GM23338 (cell line): ENCODE data around the gene COL25A1. TPM values are rescaled to one million over a fixed set of nuclear protein-coding genes. Genes with fewer than 3 reads are reported as not detected.

ENCODE experiments used
- ATAC-seq: fragments of 200-7000 bp; cut with Tn5 transposase; 3 replicates; pipeline ENCODE4 v1.9.1; 2020
- DNase-seq: peaks from one replicate; pipeline ENCODE4 v3.0.0-alpha.2; 2015; ENCODE audit warnings: low spot score
- H2AFZ ChIP-seq: fragments of 200-600 bp; sonication (generic); 2 replicates; pipeline ENCODE4 v1.8.0; 2016; ENCODE audit warnings: antibody characterized with exemption, mild to moderate bottlenecking, moderate library complexity
- H3F3A ChIP-seq: fragments of 200-600 bp; sonication (generic); replicated peaks from 2 replicates; pipeline ENCODE4 v1.8.0; 2017; ENCODE audit warnings: antibody characterized with exemption, mixed run types, low read depth
- H3K27ac ChIP-seq: fragments of 200-600 bp; sonication (generic); 2 replicates; pipeline ENCODE4 v1.6.1; 2016; ENCODE audit warnings: low read depth
- H3K27me3 ChIP-seq: fragments of 200-600 bp; sonication (generic); 2 replicates; pipeline ENCODE4 v1.8.0; 2016; ENCODE audit warnings: mild to moderate bottlenecking, mixed run types, moderate library complexity; ENCODE audit not compliant: insufficient read depth
- H3K36me3 ChIP-seq: fragments of 200-600 bp; sonication (generic); 2 replicates; pipeline ENCODE4 v1.8.0; 2016; ENCODE audit warnings: mild to moderate bottlenecking; ENCODE audit not compliant: insufficient read depth
- H3K4me1 ChIP-seq: fragments of 200-600 bp; sonication (generic); 2 replicates; pipeline ENCODE4 v1.8.0; 2016; ENCODE audit warnings: mild to moderate bottlenecking, moderate library complexity; ENCODE audit not compliant: insufficient read depth
- H3K4me2 ChIP-seq: fragments of 200-600 bp; sonication (generic); 2 replicates; pipeline ENCODE4 v1.7.1; 2017; ENCODE audit warnings: mixed run types
- H3K4me3 ChIP-seq: fragments of 200-600 bp; sonication (generic); 2 replicates; pipeline ENCODE4 v1.6.1; 2016; ENCODE audit warnings: mixed run types
- H3K79me2 ChIP-seq: fragments of 200-600 bp; sonication (generic); replicated peaks from 2 replicates; pipeline ENCODE4 v1.8.0; 2017; ENCODE audit warnings: mild to moderate bottlenecking; ENCODE audit not compliant: insufficient read depth
- H3K9me2 ChIP-seq: fragments of 200-600 bp; sonication (generic); 2 replicates; pipeline ENCODE4 v1.8.0; 2017; ENCODE audit not compliant: insufficient read depth
- H4K20me1 ChIP-seq: fragments of 200-600 bp; sonication (generic); replicated peaks from 2 replicates; pipeline ENCODE4 v1.8.0; 2017; ENCODE audit warnings: mild to moderate bottlenecking; ENCODE audit not compliant: insufficient read depth
- H3K27ac Mint-ChIP-seq: 2 replicates; pipeline ENCODE4 v1.8.0; 2020; ENCODE audit warnings: inconsistent platforms, mild to moderate bottlenecking, moderate library complexity, mixed read lengths
- H3K27me3 Mint-ChIP-seq: 3 replicates; pipeline ENCODE4 v1.8.0; 2022; ENCODE audit warnings: low read depth, mild to moderate bottlenecking, moderate library complexity, mixed read lengths, inconsistent platforms; ENCODE audit not compliant: insufficient read depth, poor library complexity
- H3K36me3 Mint-ChIP-seq: 3 replicates; pipeline ENCODE4 v1.8.0; 2021; ENCODE audit warnings: low read depth, mild to moderate bottlenecking, inconsistent platforms, moderate library complexity, mixed read lengths
- H3K4me1 Mint-ChIP-seq: 3 replicates; pipeline ENCODE4 v1.8.0; 2020; ENCODE audit warnings: mild to moderate bottlenecking, inconsistent platforms, mixed read lengths
- H3K4me3 Mint-ChIP-seq: 3 replicates; pipeline ENCODE4 v1.8.0; 2021; ENCODE audit warnings: moderate library complexity, mild to moderate bottlenecking, inconsistent platforms, mixed read lengths
- H3K9me3 Mint-ChIP-seq: 3 replicates; pipeline ENCODE4 v1.8.0; 2020; ENCODE audit warnings: moderate library complexity, mild to moderate bottlenecking, inconsistent platforms, mixed read lengths
- CREB1 ChIP-seq: fragments of 250-450 bp; sonication (Bioruptor Pico); IDR thresholded peaks from 2 replicates; pipeline ENCODE4 v1.5.0; 2020; ENCODE audit warnings: low read depth, mild to moderate bottlenecking, moderate library complexity
- EZH2 ChIP-seq: fragments of 200-600 bp; sonication (generic); IDR thresholded peaks from one replicate; pipeline ENCODE4 v1.8.0; 2017; ENCODE audit warnings: antibody characterized with exemption, mild to moderate bottlenecking, low read depth; ENCODE audit not compliant: unreplicated experiment
- EZH2phosphoT487 ChIP-seq: fragments of 200-600 bp; sonication (generic); IDR thresholded peaks from one replicate; pipeline ENCODE4 v1.8.1; 2018; ENCODE audit warnings: antibody characterized with exemption; ENCODE audit not compliant: unreplicated experiment
- JUNB ChIP-seq: IDR thresholded peaks from one replicate; pipeline ENCODE4 v1.6.1; 2016; ENCODE audit warnings: antibody characterized with exemption; ENCODE audit not compliant: unreplicated experiment
- NANOG ChIP-seq: IDR thresholded peaks from 2 replicates; pipeline ENCODE4 v1.6.1; 2016; ENCODE audit warnings: antibody characterized with exemption, borderline replicate concordance
- POLR2AphosphoS5 ChIP-seq: IDR thresholded peaks from 2 replicates; pipeline ENCODE4 v1.6.1; 2016; ENCODE audit warnings: antibody characterized with exemption, low read depth
- STAT1 ChIP-seq: IDR thresholded peaks from one replicate; pipeline ENCODE4 v1.6.1; 2016; ENCODE audit warnings: antibody characterized with exemption; ENCODE audit not compliant: unreplicated experiment
- ZNF114 ChIP-seq: fragments of 250-450 bp; sonication (Bioruptor Pico); IDR thresholded peaks from 2 replicates; pipeline ENCODE4 v1.5.0; 2020; ENCODE audit warnings: mild to moderate bottlenecking, moderate library complexity
- ZNF331 ChIP-seq: fragments of 250-450 bp; sonication (Bioruptor Pico); IDR thresholded peaks from 2 replicates; pipeline ENCODE4 v1.5.0; 2020; ENCODE audit warnings: low read depth, mild to moderate bottlenecking, moderate library complexity
- polyA plus RNA-seq: library from polyadenylated mRNA; unstranded; fragments of >200 nt; fragmentation: Nextera tagmentation; extraction: Ambion mirVana; gene quantifications from 2 replicates; pipeline ENCODE4 v1.2.1, GENCODE V29; 2016
- total RNA-seq: library from RNA; depleted of rRNA; stranded (reverse); fragments of >200 nt; shearing (Covaris generic); gene quantifications from 2 replicates; pipeline ENCODE4 v1.2.3, GENCODE V29; 2014
- TF ChIP-seq, protein P1 (sequence below), 2 experiments: fragments of 200-600 bp in 1 of 2; sonication (generic) in 1 of 2; conservative IDR thresholded peaks; 2 replicates each; pipeline versions ENCODE4 v1.5.1 to v1.6.1; 2016 to 2017; ENCODE audit warnings: antibody characterized with exemption in 2 of 2, low read depth in 2 of 2, mild to moderate bottlenecking in 2 of 2, moderate library complexity in 1 of 2
- TF ChIP-seq, protein P2 (sequence below): IDR thresholded peaks from 2 replicates; pipeline ENCODE4 v1.6.1; 2016; ENCODE audit warnings: antibody characterized with exemption
- TF ChIP-seq, protein P3 (sequence below): IDR thresholded peaks from one replicate; pipeline ENCODE4 v1.6.1; 2018; ENCODE audit warnings: antibody characterized with exemption; ENCODE audit not compliant: unreplicated experiment
- TF ChIP-seq, protein P4 (sequence below): fragments of 250-450 bp; sonication (Bioruptor Pico); IDR thresholded peaks from 2 replicates; pipeline ENCODE4 v1.5.0; 2020; ENCODE audit warnings: mild to moderate bottlenecking, moderate library complexity

COL25A1 gene
- total and polyA plus RNA-seq, 2 experiments from 2014 or later = 3.9 to 5.6 TPM

DNA sequence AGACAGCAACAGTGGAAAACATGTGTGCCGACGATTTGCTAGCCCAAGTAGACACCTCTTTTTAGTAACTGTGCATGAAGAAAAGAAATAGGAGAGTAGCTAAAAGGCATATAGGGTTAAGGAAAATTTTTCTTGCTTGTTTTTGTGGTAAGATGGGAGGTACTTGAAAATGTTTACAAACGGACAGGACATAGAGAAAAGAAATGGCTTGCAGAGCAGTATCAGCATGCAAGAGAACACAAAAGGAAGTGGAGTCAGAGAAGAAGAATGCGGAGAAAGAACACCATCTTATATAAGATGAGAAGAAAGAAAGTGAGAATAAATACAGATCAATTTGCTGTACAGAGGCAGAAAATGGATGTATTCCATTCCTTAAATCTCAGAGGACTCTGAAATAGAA, 275.9 kb downstream of the COL25A1 start:
- H3K27me3 Mint-ChIP-seq = peaks cover 4% of the 10 kb centered on the region

More for the DNA sequence above, 275.9 kb downstream of the COL25A1 start:
- H3K9me3 Mint-ChIP-seq = peaks cover 8% of the 10 kb centered on the region
- H3K4me3 Mint-ChIP-seq = no peak overlapping the region
- Histone ChIP-seq H3K27me3 (no peaks in the 10 kb centered on the region), H3K4me1 (no peaks in the 10 kb centered on the region), H2AFZ (no peak overlapping the region), H3K36me3 (peaks cover 5% of the 10 kb centered on the region; the same call in 1 of the 2 replicates), H3F3A (no peaks in the 10 kb centered on the region), H3K4me3 (no peak overlapping the region), H3K9me2 (0 out of 2 replicates have a peak, but pooled peaks cover 4% of the 10 kb centered on the region), H4K20me1 (no peaks in the 10 kb centered on the region), H3K27ac (0 out of 2 replicates have a peak overlapping the region, but pooled peaks have one; percentile 7), H3K79me2 (no peaks in the 10 kb centered on the region), H3K4me2 (no peak overlapping the region)
- DNase-seq (no peak), ATAC-seq (no peak)
- H3K36me3 Mint-ChIP-seq = peaks cover 7% of the 10 kb centered on the region
- H3K4me1 Mint-ChIP-seq = no peaks in the 10 kb centered on the region
- H3K27ac Mint-ChIP-seq = no peak overlapping the region
- TF ChIP-seq, protein P1, sequence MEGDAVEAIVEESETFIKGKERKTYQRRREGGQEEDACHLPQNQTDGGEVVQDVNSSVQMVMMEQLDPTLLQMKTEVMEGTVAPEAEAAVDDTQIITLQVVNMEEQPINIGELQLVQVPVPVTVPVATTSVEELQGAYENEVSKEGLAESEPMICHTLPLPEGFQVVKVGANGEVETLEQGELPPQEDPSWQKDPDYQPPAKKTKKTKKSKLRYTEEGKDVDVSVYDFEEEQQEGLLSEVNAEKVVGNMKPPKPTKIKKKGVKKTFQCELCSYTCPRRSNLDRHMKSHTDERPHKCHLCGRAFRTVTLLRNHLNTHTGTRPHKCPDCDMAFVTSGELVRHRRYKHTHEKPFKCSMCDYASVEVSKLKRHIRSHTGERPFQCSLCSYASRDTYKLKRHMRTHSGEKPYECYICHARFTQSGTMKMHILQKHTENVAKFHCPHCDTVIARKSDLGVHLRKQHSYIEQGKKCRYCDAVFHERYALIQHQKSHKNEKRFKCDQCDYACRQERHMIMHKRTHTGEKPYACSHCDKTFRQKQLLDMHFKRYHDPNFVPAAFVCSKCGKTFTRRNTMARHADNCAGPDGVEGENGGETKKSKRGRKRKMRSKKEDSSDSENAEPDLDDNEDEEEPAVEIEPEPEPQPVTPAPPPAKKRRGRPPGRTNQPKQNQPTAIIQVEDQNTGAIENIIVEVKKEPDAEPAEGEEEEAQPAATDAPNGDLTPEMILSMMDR (conservative IDR thresholded peaks at IDR 0.05; ENCODE audit: low read depth in 2 of 2) = no peak
- TF ChIP-seq CREB1 (CRISPR knock-in tag) = no peak
- TF ChIP-seq, protein P2, sequence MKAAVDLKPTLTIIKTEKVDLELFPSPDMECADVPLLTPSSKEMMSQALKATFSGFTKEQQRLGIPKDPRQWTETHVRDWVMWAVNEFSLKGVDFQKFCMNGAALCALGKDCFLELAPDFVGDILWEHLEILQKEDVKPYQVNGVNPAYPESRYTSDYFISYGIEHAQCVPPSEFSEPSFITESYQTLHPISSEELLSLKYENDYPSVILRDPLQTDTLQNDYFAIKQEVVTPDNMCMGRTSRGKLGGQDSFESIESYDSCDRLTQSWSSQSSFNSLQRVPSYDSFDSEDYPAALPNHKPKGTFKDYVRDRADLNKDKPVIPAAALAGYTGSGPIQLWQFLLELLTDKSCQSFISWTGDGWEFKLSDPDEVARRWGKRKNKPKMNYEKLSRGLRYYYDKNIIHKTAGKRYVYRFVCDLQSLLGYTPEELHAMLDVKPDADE = no peak
- no peak for TF ChIP-seq EZH2phosphoT487
- TF ChIP-seq, protein P3, sequence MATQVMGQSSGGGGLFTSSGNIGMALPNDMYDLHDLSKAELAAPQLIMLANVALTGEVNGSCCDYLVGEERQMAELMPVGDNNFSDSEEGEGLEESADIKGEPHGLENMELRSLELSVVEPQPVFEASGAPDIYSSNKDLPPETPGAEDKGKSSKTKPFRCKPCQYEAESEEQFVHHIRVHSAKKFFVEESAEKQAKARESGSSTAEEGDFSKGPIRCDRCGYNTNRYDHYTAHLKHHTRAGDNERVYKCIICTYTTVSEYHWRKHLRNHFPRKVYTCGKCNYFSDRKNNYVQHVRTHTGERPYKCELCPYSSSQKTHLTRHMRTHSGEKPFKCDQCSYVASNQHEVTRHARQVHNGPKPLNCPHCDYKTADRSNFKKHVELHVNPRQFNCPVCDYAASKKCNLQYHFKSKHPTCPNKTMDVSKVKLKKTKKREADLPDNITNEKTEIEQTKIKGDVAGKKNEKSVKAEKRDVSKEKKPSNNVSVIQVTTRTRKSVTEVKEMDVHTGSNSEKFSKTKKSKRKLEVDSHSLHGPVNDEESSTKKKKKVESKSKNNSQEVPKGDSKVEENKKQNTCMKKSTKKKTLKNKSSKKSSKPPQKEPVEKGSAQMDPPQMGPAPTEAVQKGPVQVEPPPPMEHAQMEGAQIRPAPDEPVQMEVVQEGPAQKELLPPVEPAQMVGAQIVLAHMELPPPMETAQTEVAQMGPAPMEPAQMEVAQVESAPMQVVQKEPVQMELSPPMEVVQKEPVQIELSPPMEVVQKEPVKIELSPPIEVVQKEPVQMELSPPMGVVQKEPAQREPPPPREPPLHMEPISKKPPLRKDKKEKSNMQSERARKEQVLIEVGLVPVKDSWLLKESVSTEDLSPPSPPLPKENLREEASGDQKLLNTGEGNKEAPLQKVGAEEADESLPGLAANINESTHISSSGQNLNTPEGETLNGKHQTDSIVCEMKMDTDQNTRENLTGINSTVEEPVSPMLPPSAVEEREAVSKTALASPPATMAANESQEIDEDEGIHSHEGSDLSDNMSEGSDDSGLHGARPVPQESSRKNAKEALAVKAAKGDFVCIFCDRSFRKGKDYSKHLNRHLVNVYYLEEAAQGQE = no peak
- TF ChIP-seq POLR2AphosphoS5 = no peak
- TF ChIP-seq ZNF114 (CRISPR knock-in tag) = no peak
- no peak for TF ChIP-seq JUNB
- TF ChIP-seq ZNF331 (CRISPR knock-in tag) = no peak
- TF ChIP-seq, protein P4, sequence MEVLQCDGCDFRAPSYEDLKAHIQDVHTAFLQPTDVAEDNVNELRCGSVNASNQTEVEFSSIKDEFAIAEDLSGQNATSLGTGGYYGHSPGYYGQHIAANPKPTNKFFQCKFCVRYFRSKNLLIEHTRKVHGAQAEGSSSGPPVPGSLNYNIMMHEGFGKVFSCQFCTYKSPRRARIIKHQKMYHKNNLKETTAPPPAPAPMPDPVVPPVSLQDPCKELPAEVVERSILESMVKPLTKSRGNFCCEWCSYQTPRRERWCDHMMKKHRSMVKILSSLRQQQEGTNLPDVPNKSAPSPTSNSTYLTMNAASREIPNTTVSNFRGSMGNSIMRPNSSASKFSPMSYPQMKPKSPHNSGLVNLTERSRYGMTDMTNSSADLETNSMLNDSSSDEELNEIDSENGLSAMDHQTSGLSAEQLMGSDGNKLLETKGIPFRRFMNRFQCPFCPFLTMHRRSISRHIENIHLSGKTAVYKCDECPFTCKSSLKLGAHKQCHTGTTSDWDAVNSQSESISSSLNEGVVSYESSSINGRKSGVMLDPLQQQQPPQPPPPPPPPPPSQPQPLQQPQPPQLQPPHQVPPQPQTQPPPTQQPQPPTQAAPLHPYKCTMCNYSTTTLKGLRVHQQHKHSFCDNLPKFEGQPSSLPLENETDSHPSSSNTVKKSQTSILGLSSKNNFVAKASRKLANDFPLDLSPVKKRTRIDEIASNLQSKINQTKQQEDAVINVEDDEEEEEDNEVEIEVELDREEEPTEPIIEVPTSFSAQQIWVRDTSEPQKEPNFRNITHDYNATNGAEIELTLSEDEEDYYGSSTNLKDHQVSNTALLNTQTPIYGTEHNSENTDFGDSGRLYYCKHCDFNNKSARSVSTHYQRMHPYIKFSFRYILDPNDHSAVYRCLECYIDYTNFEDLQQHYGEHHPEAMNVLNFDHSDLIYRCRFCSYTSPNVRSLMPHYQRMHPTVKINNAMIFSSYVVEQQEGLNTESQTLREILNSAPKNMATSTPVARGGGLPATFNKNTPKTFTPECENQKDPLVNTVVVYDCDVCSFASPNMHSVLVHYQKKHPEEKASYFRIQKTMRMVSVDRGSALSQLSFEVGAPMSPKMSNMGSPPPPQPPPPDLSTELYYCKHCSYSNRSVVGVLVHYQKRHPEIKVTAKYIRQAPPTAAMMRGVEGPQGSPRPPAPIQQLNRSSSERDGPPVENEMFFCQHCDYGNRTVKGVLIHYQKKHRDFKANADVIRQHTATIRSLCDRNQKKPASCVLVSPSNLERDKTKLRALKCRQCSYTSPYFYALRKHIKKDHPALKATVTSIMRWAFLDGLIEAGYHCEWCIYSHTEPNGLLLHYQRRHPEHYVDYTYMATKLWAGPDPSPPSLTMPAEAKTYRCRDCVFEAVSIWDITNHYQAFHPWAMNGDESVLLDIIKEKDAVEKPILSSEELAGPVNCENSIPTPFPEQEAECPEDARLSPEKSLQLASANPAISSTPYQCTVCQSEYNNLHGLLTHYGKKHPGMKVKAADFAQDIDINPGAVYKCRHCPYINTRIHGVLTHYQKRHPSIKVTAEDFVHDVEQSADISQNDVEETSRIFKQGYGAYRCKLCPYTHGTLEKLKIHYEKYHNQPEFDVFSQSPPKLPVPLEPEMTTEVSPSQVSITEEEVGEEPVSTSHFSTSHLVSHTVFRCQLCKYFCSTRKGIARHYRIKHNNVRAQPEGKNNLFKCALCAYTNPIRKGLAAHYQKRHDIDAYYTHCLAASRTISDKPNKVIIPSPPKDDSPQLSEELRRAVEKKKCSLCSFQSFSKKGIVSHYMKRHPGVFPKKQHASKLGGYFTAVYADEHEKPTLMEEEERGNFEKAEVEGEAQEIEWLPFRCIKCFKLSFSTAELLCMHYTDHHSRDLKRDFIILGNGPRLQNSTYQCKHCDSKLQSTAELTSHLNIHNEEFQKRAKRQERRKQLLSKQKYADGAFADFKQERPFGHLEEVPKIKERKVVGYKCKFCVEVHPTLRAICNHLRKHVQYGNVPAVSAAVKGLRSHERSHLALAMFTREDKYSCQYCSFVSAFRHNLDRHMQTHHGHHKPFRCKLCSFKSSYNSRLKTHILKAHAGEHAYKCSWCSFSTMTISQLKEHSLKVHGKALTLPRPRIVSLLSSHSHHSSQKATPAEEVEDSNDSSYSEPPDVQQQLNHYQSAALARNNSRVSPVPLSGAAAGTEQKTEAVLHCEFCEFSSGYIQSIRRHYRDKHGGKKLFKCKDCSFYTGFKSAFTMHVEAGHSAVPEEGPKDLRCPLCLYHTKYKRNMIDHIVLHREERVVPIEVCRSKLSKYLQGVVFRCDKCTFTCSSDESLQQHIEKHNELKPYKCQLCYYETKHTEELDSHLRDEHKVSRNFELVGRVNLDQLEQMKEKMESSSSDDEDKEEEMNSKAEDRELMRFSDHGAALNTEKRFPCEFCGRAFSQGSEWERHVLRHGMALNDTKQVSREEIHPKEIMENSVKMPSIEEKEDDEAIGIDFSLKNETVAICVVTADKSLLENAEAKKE = no peak
- TF ChIP-seq NANOG = no peak
- TF ChIP-seq EZH2 = no peak
- TF ChIP-seq STAT1 = no peak
